Measurements from ENCODE around the gene MRPS27.

Gene MRPS27

GRCh38 chr5:72351376-72351775, 31.3 kb upstream of the MRPS27 start:
- H3K9me2 ChIP-seq (replicated peaks; ENCODE audit: control insufficient read depth, low read length) = no peaks in the 10 kb centered on the region
- H4K20me1 ChIP-seq (ENCODE audit: control insufficient read depth, insufficient read depth, low read depth, low read length) = no peaks in the 10 kb centered on the region

GRCh38 chr5:72347801-72348308, 27.8 kb upstream of the MRPS27 start:
- Histone ChIP-seq H3K4me2 (ENCODE audit: low read length) (no peak overlapping the region), H3K4me1 (ENCODE audit: control insufficient read depth, low read length) (no peaks in the 10 kb centered on the region), H3K27me3 (ENCODE audit: control insufficient read depth, low read length) (no peaks in the 10 kb centered on the region), H3K79me2 (ENCODE audit: control insufficient read depth, low read length) (no peaks in the 10 kb centered on the region), H3K36me3 (ENCODE audit: control insufficient read depth, low read length) (peaks cover 21% of the 10 kb centered on the region), H3F3A (ENCODE audit: control insufficient read depth, insufficient read depth) (no peaks in the 10 kb centered on the region), H3K9me3 (ENCODE audit: control insufficient read depth, insufficient read depth, low read length) (no peaks in the 10 kb centered on the region), H4K20me1 (ENCODE audit: control insufficient read depth, insufficient read depth, low read depth, low read length) (no peaks in the 10 kb centered on the region), H3K9me2 (replicated peaks; ENCODE audit: control insufficient read depth, low read length) (no peaks in the 10 kb centered on the region), H3K4me3 (ENCODE audit: low read length) (no peak overlapping the region), H3K27ac (ENCODE audit: low read depth, low read length) (no peak overlapping the region)
- TF ChIP-seq CTCF (IDR thresholded peaks at IDR 0.05; ENCODE audit: low read depth, low read length, poor library complexity, severe bottlenecking) = no peak
- no peak for TF ChIP-seq EZH2phosphoT487 (IDR thresholded peaks at IDR 0.05; ENCODE audit: borderline replicate concordance, low read length)

More at GRCh38 chr5:72351376-72351775, 31.3 kb upstream of the MRPS27 start:
- Histone ChIP-seq H3K79me2 (ENCODE audit: control insufficient read depth, low read length) (no peaks in the 10 kb centered on the region), H3F3A (ENCODE audit: control insufficient read depth, insufficient read depth) (no peaks in the 10 kb centered on the region), H3K4me2 (ENCODE audit: low read length) (no peak overlapping the region), H3K27ac (ENCODE audit: low read depth, low read length) (no peak overlapping the region), H3K36me3 (ENCODE audit: control insufficient read depth, low read length) (peaks cover 3% of the 10 kb centered on the region; the same call in 1 of the 2 replicates), H3K27me3 (ENCODE audit: control insufficient read depth, low read length) (no peaks in the 10 kb centered on the region), H3K4me1 (ENCODE audit: control insufficient read depth, low read length) (no peaks in the 10 kb centered on the region), H3K9me3 (ENCODE audit: control insufficient read depth, insufficient read depth, low read length) (no peaks in the 10 kb centered on the region), H3K4me3 (ENCODE audit: low read length) (no peak overlapping the region)
- TF ChIP-seq CTCF (IDR thresholded peaks at IDR 0.05; ENCODE audit: low read depth, low read length, poor library complexity, severe bottlenecking) = no peak
- TF ChIP-seq EZH2phosphoT487 (IDR thresholded peaks at IDR 0.05; ENCODE audit: borderline replicate concordance, low read length) = no peak

- H3K9me3 ChIP-seq (ENCODE audit: control insufficient read depth, insufficient read depth, low read length) = no peaks in the 10 kb centered on the region
- no peak overlapping the region for H3K27ac ChIP-seq (ENCODE audit: low read depth, low read length)
- no peaks in the 10 kb centered on the region for H3K27me3 ChIP-seq (ENCODE audit: control insufficient read depth, low read length)
- H3K9me2 ChIP-seq (replicated peaks; ENCODE audit: control insufficient read depth, low read length) = no peaks in the 10 kb centered on the region
- no peak overlapping the region for H3K4me3 ChIP-seq (ENCODE audit: low read length)
- no peaks in the 10 kb centered on the region for H3F3A ChIP-seq (ENCODE audit: control insufficient read depth, insufficient read depth)
- no peaks in the 10 kb centered on the region for H3K4me1 ChIP-seq (ENCODE audit: control insufficient read depth, low read length)
- H3K36me3 ChIP-seq (ENCODE audit: control insufficient read depth, low read length) = peaks cover 29% of the 10 kb centered on the region
- H4K20me1 ChIP-seq (ENCODE audit: control insufficient read depth, insufficient read depth, low read depth, low read length) = no peaks in the 10 kb centered on the region
- H3K79me2 ChIP-seq (ENCODE audit: control insufficient read depth, low read length) = no peaks in the 10 kb centered on the region
- H3K4me2 ChIP-seq (ENCODE audit: low read length) = no peak overlapping the region
- TF ChIP-seq CTCF (IDR thresholded peaks at IDR 0.05; ENCODE audit: low read depth, low read length, poor library complexity, severe bottlenecking) (no peak), EZH2phosphoT487 (IDR thresholded peaks at IDR 0.05; ENCODE audit: borderline replicate concordance, low read length) (no peak)
Observed at GRCh38 chr5:72346398-72346797, 26.4 kb upstream of the MRPS27 start.

All from DOHH2 (cell line).